HG03575 (cell line): ENCODE measurements around the gene SNAP25.

Experiments used
- ATAC-seq: cut with Tn5 transposase; IDR thresholded peaks from one replicate; pipeline ENCODE4 v1.9.1; 2021; ENCODE audit not compliant: unreplicated experiment, insufficient number of reproducible peaks, low FRiP score; ENCODE audit errors: extremely low read depth

Gene SNAP25

GRCh38 chr20:10209091-10209490 is 9.5 kb upstream of the SNAP25 start:
- ATAC-seq = no peak

- no peak for ATAC-seq
Observed at GRCh38 chr20:10213526-10213925, 5.1 kb upstream of the SNAP25 start.

- no peak for ATAC-seq
Observed at GRCh38 chr20:10216146-10216791, 2.4 kb upstream of the SNAP25 start.

- ATAC-seq = no peak
Observed at GRCh38 chr20:10217721-10218410, 764 bp upstream of the SNAP25 start.

- no peak for ATAC-seq
Observed at GRCh38 chr20:10219452-10219791, 792 bp downstream of the SNAP25 start.

GRCh38 chr20:10219993-10220750 is 1.5 kb downstream of the SNAP25 start:
- ATAC-seq = no peak

- ATAC-seq = no peak
Observed at GRCh38 chr20:10221021-10221420, 2.4 kb downstream of the SNAP25 start.

- ATAC-seq = no peak
Observed at GRCh38 chr20:10225439-10226060, 6.9 kb downstream of the SNAP25 start.

- no peak for ATAC-seq
Observed at GRCh38 chr20:10228330-10228729, 9.7 kb downstream of the SNAP25 start.

- ATAC-seq = no peak
Observed at GRCh38 chr20:10231290-10231689, 12.7 kb downstream of the SNAP25 start.

GRCh38 chr20:10236540-10237533 is 18.2 kb downstream of the SNAP25 start:
- ATAC-seq = no peak

- no peak for ATAC-seq
Observed at GRCh38 chr20:10239954-10240353, 21.3 kb downstream of the SNAP25 start.

GRCh38 chr20:10240655-10241054 is 22.0 kb downstream of the SNAP25 start:
- no peak for ATAC-seq

- ATAC-seq = no peak
Observed at GRCh38 chr20:10242166-10242565, 23.5 kb downstream of the SNAP25 start.

GRCh38 chr20:10247440-10247839 is 28.8 kb downstream of the SNAP25 start:
- ATAC-seq = no peak

- ATAC-seq = no peak
Observed at GRCh38 chr20:10249048-10249770, 30.6 kb downstream of the SNAP25 start.

GRCh38 chr20:10249822-10250221 is 31.2 kb downstream of the SNAP25 start:
- ATAC-seq = no peak

GRCh38 chr20:10250902-10251301 is 32.3 kb downstream of the SNAP25 start:
- no peak for ATAC-seq
